CD4-positive, alpha-beta memory T cell (primary cell): ENCODE results near the gene FBXO24. TPM values are rescaled to one million over a fixed set of nuclear protein-coding genes. Genes with fewer than 3 reads are reported as not detected.
"Not testable (repeated sequence)": the region's sequence is repeated elsewhere in the genome, so short reads cannot be mapped to it uniquely, and the experiment has no call there.

Source experiments
- CTCF ChIA-PET: fragments of 350-600 bp; sonication (Branson Sonifier 250); formaldehyde crosslinking; loops from one replicate; lab custom pipeline; 2021; ENCODE audit warnings: inconsistent platforms; ENCODE audit not compliant: partially characterized antibody; lab: Charles Lee
- POLR2A ChIA-PET: fragments of 350-600 bp; sonication (Branson Sonifier 250); formaldehyde crosslinking; loops from one replicate; lab custom pipeline; 2021; ENCODE audit not compliant: partially characterized antibody; lab: Charles Lee
- DNase-seq, 5 donors: peaks; one replicate each; pipeline versions ENCODE4 v3.0.0 to v3.0.0-alpha.2; 2020 to 2022; ENCODE audit warnings: mixed read lengths in 1 of 5
- H3K27ac ChIP-seq: one replicate; pipeline ENCODE4 v1.7.0; 2013; ENCODE audit warnings: low read depth, low read length
- H3K27me3 ChIP-seq: 2 replicates; pipeline ENCODE4 v1.7.0; 2013; ENCODE audit warnings: mild to moderate bottlenecking, low read length, moderate library complexity; ENCODE audit not compliant: insufficient read depth
- H3K36me3 ChIP-seq: 2 replicates; pipeline ENCODE4 v1.7.0; 2013; ENCODE audit warnings: mild to moderate bottlenecking, low read length, moderate library complexity; ENCODE audit not compliant: insufficient read depth
- H3K4me1 ChIP-seq: 2 replicates; pipeline ENCODE4 v1.7.0; 2013; ENCODE audit warnings: mild to moderate bottlenecking, low read length, moderate library complexity; ENCODE audit not compliant: insufficient read depth
- H3K4me3 ChIP-seq, 2 donors: one replicate each; pipeline ENCODE4 v1.7.0; 2013; ENCODE audit warnings: low read length in 2 of 2, mild to moderate bottlenecking in 1 of 2
- H3K9me3 ChIP-seq, 2 donors: one replicate each; pipeline ENCODE4 v1.7.0; 2013; ENCODE audit warnings: low read length in 2 of 2, control low read depth in 1 of 2; ENCODE audit not compliant: control insufficient read depth in 1 of 2
- H3K27ac Mint-ChIP-seq, 7 donors: one replicate each; pipeline ENCODE4 v1.8.0; 2020 to 2021; ENCODE audit warnings: mixed read lengths in 7 of 7, mild to moderate bottlenecking in 6 of 7, inconsistent platforms in 3 of 7, moderate library complexity in 3 of 7
- H3K27me3 Mint-ChIP-seq, 2 donors: one replicate each; pipeline ENCODE4 v1.8.0; 2020 to 2021; ENCODE audit warnings: mixed read lengths in 2 of 2
- H3K36me3 Mint-ChIP-seq, 2 donors: one replicate each; pipeline ENCODE4 v1.8.0; 2020 to 2021; ENCODE audit warnings: mixed read lengths in 2 of 2, inconsistent platforms in 1 of 2, mild to moderate bottlenecking in 1 of 2
- H3K4me1 Mint-ChIP-seq, 4 donors: one replicate each; pipeline ENCODE4 v1.8.0; 2020 to 2021; ENCODE audit warnings: mixed read lengths in 4 of 4, mild to moderate bottlenecking in 1 of 4
- H3K4me3 Mint-ChIP-seq, 8 donors: one replicate each; pipeline ENCODE4 v1.8.0; 2020 to 2021; ENCODE audit warnings: mixed read lengths in 8 of 8, mild to moderate bottlenecking in 7 of 8, moderate library complexity in 6 of 8, inconsistent platforms in 3 of 8
- H3K9me3 Mint-ChIP-seq, 8 donors: one replicate each; pipeline ENCODE4 v1.8.0; 2020 to 2021; ENCODE audit warnings: mixed read lengths in 8 of 8, mild to moderate bottlenecking in 5 of 8, inconsistent platforms in 3 of 8, moderate library complexity in 1 of 8
- intact Hi-C: fragments of 100-400 bp; cut with micrococcal nuclease; formaldehyde crosslinking; loops from one replicate; pipeline ENCODE4 v1.15.1; 2023
- polyA plus RNA-seq, 2 donors: library from polyadenylated mRNA; unstranded; fragments of 300-500 nt; fragmentation: Illumina TruSeq; gene quantifications; one replicate each; pipeline ENCODE4 v1.2.3, GENCODE V29; 2021
- total RNA-seq, 2 experiments: library from RNA; stranded (reverse); gene quantifications; one replicate each; pipeline ENCODE4 v1.2.3, GENCODE V29; 2021

Gene FBXO24
- total and polyA plus RNA-seq, 4 experiments from 2014 or later, result 0.36 to 2.1 (median 1.2) TPM

GRCh38 chr7:100546129-100546925 is 39.8 kb upstream of the FBXO24 start:
- no peaks in the 10 kb centered on the region for H3K9me3 ChIP-seq
- peak; percentile 54 to 69 (median 59) for DNase-seq
- H3K36me3 ChIP-seq, result peaks cover 6% of the 10 kb centered on the region
- Mint-ChIP-seq H3K4me3 (peak overlapping the region; percentile 81 to 97 (median 88)), H3K9me3 (no peaks in the 10 kb centered on the region), H3K4me1 (peaks cover 73 to 95% (median 85%) of the 10 kb centered on the region in 4 donors), H3K27ac (peak overlapping the region; percentile 61 to 98 (median 91)), H3K36me3 (peaks cover 12 to 24% of the 10 kb centered on the region in 2 donors), H3K27me3 (no peaks in the 10 kb centered on the region)
- no peaks in the 10 kb centered on the region for H3K27me3 ChIP-seq
- H3K4me1 ChIP-seq, result peaks cover 94% of the 10 kb centered on the region
- ChIA-PET POLR2A (interaction anchor here (0.5 to 11.5 kb wide), 14 partner anchors 6 to 326 kb away, joined by 3 to 121 read pairs (median 12); partner anchors contain the start of genes AGFG2, FBXO24, LRCH4 and MEPCE), CTCF (interaction anchor here (0.5 to 13.6 kb wide), 11 partner anchors 7 to 157 kb away, joined by 3 to 254 read pairs (median 6); partner anchors contain the start of genes AGFG2, FBXO24 and LRCH4)
- H3K27ac ChIP-seq, result peak overlapping the region; percentile 66
- H3K4me3 ChIP-seq, result peak overlapping the region; percentile 25 to 29
- intact Hi-C loops, result no loop called here

- peaks cover 69 to 87% (median 78%) of the 10 kb centered on the region in 4 donors for H3K4me1 Mint-ChIP-seq
- H3K27ac Mint-ChIP-seq, result peak overlapping the region; percentile 61 to 98 (median 91)
- Histone ChIP-seq H3K4me3 (peak overlapping the region; percentile 11 to 29), H3K9me3 (no peaks in the 10 kb centered on the region), H3K36me3 (peaks cover 10% of the 10 kb centered on the region), H3K4me1 (peaks cover 85% of the 10 kb centered on the region), H3K27me3 (no peaks in the 10 kb centered on the region), H3K27ac (peak overlapping the region; percentile 66)
- H3K4me3 Mint-ChIP-seq, result peak overlapping the region; percentile 81 to 97 (median 88)
- no peak for DNase-seq
- no peaks in the 10 kb centered on the region for H3K9me3 Mint-ChIP-seq
- peaks cover 12 to 24% of the 10 kb centered on the region in 2 donors for H3K36me3 Mint-ChIP-seq
- no peaks in the 10 kb centered on the region for H3K27me3 Mint-ChIP-seq
- intact Hi-C loops, result loop anchor here (1.0 kb wide), 1 partner anchor 8 kb away; the partner anchor contains the start of gene AGFG2
- ChIA-PET POLR2A (interaction anchor here (0.5 to 11.5 kb wide), 12 partner anchors 7 to 327 kb away, joined by 3 to 121 read pairs (median 18); partner anchors contain the start of genes AGFG2, FBXO24, LRCH4 and MEPCE), CTCF (interaction anchor here (0.5 to 13.6 kb wide), 15 partner anchors 8 to 157 kb away, joined by 3 to 254 read pairs (median 4); partner anchors contain the start of genes AGFG2, FBXO24, LRCH4 and TSC22D4)
Measured at GRCh38 chr7:100546926-100547800, 39.0 kb upstream of the FBXO24 start.

GRCh38 chr7:100547872-100548271 is 38.3 kb upstream of the FBXO24 start:
- CTCF ChIA-PET, result interaction anchor here (0.6 to 13.6 kb wide), 13 partner anchors 8 to 144 kb away, joined by 3 to 254 read pairs (median 6); partner anchors contain the start of genes AGFG2, FBXO24, LRCH4 and TSC22D4
- intact Hi-C loops, result loop anchor here (1.0 kb wide), 1 partner anchor 9 kb away; the partner anchor contains the start of gene AGFG2
- peak overlapping the region; percentile 66 for H3K27ac ChIP-seq

GRCh38 chr7:100548446-100548845 is 37.7 kb upstream of the FBXO24 start:
- CTCF ChIA-PET, result interaction anchor here (1.0 to 13.6 kb wide), 12 partner anchors 9 to 144 kb away, joined by 3 to 254 read pairs (median 6); partner anchors contain the start of genes AGFG2, FBXO24, LRCH4 and MEPCE

More at GRCh38 chr7:100547872-100548271, 38.3 kb upstream of the FBXO24 start:
- Mint-ChIP-seq H3K27me3 (no peaks in the 10 kb centered on the region), H3K4me1 (peaks cover 62 to 85% (median 74%) of the 10 kb centered on the region in 4 donors), H3K27ac (peak overlapping the region; percentile 61 to 98 (median 91)), H3K9me3 (no peaks in the 10 kb centered on the region), H3K36me3 (peaks cover 18 to 30% of the 10 kb centered on the region in 2 donors), H3K4me3 (peak overlapping the region; percentile 81 to 97 (median 88))
- H3K27me3 ChIP-seq, result no peaks in the 10 kb centered on the region
- no peaks in the 10 kb centered on the region for H3K9me3 ChIP-seq
- peaks cover 16% of the 10 kb centered on the region for H3K36me3 ChIP-seq
- no peak overlapping the region for H3K4me3 ChIP-seq
- peaks cover 78% of the 10 kb centered on the region for H3K4me1 ChIP-seq
- DNase-seq, result no peak
- POLR2A ChIA-PET, result interaction anchor here (1.1 to 11.5 kb wide), 8 partner anchors 8 to 119 kb away, joined by 3 to 121 read pairs (median 38); partner anchors contain the start of genes AGFG2, FBXO24, LRCH4 and MEPCE

GRCh38 chr7:100552532-100552931 is 33.6 kb upstream of the FBXO24 start:
- Histone ChIP-seq H3K9me3 (no peaks in the 10 kb centered on the region), H3K27me3 (no peaks in the 10 kb centered on the region), H3K4me3 (no peak overlapping the region), H3K4me1 (peaks cover 33% of the 10 kb centered on the region), H3K27ac (no peak overlapping the region), H3K36me3 (peaks cover 49% of the 10 kb centered on the region)
- H3K4me1 Mint-ChIP-seq, result peaks cover 17 to 44% (median 30%) of the 10 kb centered on the region in 4 donors
- no peaks in the 10 kb centered on the region for H3K27me3 Mint-ChIP-seq
- peak overlapping the region in 6 of 7 donors; percentile 15 to 60 (median 40) for H3K27ac Mint-ChIP-seq
- no peak for DNase-seq
- H3K36me3 Mint-ChIP-seq, result peaks cover 45 to 60% of the 10 kb centered on the region in 2 donors
- H3K9me3 Mint-ChIP-seq, result peaks cover 0 to 2% (median 0%) of the 10 kb centered on the region in 8 donors
- POLR2A ChIA-PET, result interaction anchor here (1.4 to 2.2 kb wide), 2 partner anchors 9 to 34 kb away, joined by 3 to 17 read pairs; partner anchors contain the start of genes FBXO24 and LRCH4
- CTCF ChIA-PET, result interaction anchor here (1.1 to 2.9 kb wide), 6 partner anchors 10 to 153 kb away, joined by 3 to 17 read pairs (median 4); partner anchors contain the start of gene POP7
- H3K4me3 Mint-ChIP-seq, result peak overlapping the region in 1 of 8 donors; percentile 30
- intact Hi-C loops, result no loop called here

More at GRCh38 chr7:100548446-100548845, 37.7 kb upstream of the FBXO24 start:
- H3K27me3 Mint-ChIP-seq, H3K9me3 Mint-ChIP-seq, H3K9me3 ChIP-seq, H3K27me3 ChIP-seq, DNase-seq, H3K4me3 ChIP-seq, intact Hi-C loops: not testable (repeated sequence)
- Histone ChIP-seq H3K36me3 (peaks cover 22% of the 10 kb centered on the region), H3K27ac (peak overlapping the region; percentile 66), H3K4me1 (peaks cover 73% of the 10 kb centered on the region)
- Mint-ChIP-seq H3K4me1 (peaks cover 57 to 79% (median 69%) of the 10 kb centered on the region in 4 donors), H3K4me3 (peak overlapping the region in 7 of 8 donors; percentile 4 to 88 (median 72)), H3K27ac (peak overlapping the region; percentile 70 to 98 (median 91)), H3K36me3 (peaks cover 20 to 34% of the 10 kb centered on the region in 2 donors)
- POLR2A ChIA-PET, result interaction anchor here (1.1 to 11.5 kb wide), 12 partner anchors 8 to 119 kb away, joined by 3 to 121 read pairs (median 10); partner anchors contain the start of genes AGFG2, FBXO24, LRCH4 and MEPCE

- H3K36me3 ChIP-seq, result peaks cover 49% of the 10 kb centered on the region
- no peaks in the 10 kb centered on the region for H3K27me3 ChIP-seq
- CTCF ChIA-PET, result interaction anchor here (1.1 to 2.9 kb wide), 6 partner anchors 11 to 152 kb away, joined by 3 to 17 read pairs (median 4); partner anchors contain the start of gene POP7
- peaks cover 0 to 2% (median 0%) of the 10 kb centered on the region in 8 donors for H3K9me3 Mint-ChIP-seq
- no peak overlapping the region for H3K27ac ChIP-seq
- H3K4me3 Mint-ChIP-seq, result no peak overlapping the region
- peak overlapping the region in 3 of 7 donors; percentile 60 to 93 (median 72) for H3K27ac Mint-ChIP-seq
- no peak for DNase-seq
- H3K36me3 Mint-ChIP-seq, result peaks cover 45 to 55% of the 10 kb centered on the region in 2 donors
- no peaks in the 10 kb centered on the region for H3K9me3 ChIP-seq
- H3K4me1 ChIP-seq, result peaks cover 28% of the 10 kb centered on the region
- no peaks in the 10 kb centered on the region for H3K27me3 Mint-ChIP-seq
- intact Hi-C loops, result no loop called here
- POLR2A ChIA-PET, result interaction anchor here (1.0 to 2.2 kb wide), 3 partner anchors 10 to 76 kb away, joined by 3 to 17 read pairs (median 4); partner anchors contain the start of genes FBXO24 and LRCH4
- peaks cover 12 to 39% (median 25%) of the 10 kb centered on the region in 4 donors for H3K4me1 Mint-ChIP-seq
- H3K4me3 ChIP-seq, result no peak overlapping the region
Measured at GRCh38 chr7:100553032-100553431, 33.1 kb upstream of the FBXO24 start.
